Measurements from ENCODE around the gene UTP14A.
"Not testable (repeated sequence)": the region's sequence is repeated elsewhere in the genome, so short reads cannot be mapped to it uniquely, and the experiment has no call there.

UTP14A gene, protein sequence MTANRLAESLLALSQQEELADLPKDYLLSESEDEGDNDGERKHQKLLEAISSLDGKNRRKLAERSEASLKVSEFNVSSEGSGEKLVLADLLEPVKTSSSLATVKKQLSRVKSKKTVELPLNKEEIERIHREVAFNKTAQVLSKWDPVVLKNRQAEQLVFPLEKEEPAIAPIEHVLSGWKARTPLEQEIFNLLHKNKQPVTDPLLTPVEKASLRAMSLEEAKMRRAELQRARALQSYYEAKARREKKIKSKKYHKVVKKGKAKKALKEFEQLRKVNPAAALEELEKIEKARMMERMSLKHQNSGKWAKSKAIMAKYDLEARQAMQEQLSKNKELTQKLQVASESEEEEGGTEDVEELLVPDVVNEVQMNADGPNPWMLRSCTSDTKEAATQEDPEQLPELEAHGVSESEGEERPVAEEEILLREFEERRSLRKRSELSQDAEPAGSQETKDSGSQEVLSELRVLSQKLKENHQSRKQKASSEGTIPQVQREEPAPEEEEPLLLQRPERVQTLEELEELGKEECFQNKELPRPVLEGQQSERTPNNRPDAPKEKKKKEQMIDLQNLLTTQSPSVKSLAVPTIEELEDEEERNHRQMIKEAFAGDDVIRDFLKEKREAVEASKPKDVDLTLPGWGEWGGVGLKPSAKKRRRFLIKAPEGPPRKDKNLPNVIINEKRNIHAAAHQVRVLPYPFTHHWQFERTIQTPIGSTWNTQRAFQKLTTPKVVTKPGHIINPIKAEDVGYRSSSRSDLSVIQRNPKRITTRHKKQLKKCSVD

DNA sequence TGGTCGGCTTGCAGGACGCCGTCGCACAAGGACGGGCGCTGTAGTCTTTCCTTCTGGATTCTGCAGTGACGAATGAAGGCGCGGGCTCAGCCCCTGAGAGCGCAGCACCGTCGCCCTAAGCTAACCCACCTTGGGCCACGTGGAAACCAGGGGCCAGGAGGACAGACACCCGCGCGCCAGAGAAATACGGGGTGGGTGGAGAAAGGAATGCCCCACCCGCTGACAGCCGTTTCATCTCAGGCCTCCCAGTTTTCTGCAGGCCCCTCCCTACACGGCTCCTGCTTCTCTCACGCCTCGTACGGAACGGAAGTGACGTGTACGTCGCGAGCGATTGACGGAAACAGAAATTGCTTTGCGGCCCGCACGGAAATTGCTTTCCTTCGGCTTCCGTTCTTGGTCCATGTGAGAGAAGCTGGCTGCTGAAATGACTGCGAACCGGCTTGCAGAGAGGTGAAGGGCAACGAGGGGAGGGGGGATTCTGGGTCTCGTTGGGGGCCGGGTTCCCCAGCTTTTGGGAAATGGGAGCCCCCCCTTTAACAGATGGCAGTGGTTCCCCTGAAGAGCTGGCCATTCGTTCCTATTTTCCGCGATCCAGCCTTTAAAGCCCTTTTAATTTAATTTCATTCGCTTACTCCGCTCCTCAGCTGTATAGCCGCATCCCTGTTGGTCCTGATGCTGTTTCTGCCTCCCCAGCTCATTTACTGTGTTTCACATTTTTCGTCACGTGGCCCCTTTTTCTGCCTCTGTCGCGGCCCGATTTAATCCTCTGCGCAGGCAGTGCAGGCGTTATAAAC lies at the start of gene UTP14A:
TSS of gene UTP14A (plus strand) at position 378 of the 794 bp plus-strand sequence. CDS start at position 425, 47 bp downstream.
- peak; percentile 39 for DNase-seq (ENCODE audit: low read depth, low spot score)
- H3K27ac ChIP-seq: peak within 1 kb of the TSS; percentile 41

GRCh38 chrX:129859134-129859533 lies 46.8 kb upstream of the UTP14A start:
- H3K27ac ChIP-seq; DNase-seq (ENCODE audit: low read depth, low spot score): not testable (repeated sequence)

GRCh38 chrX:129866321-129866720 lies 39.6 kb upstream of the UTP14A start:
- not testable (repeated sequence) for DNase-seq (ENCODE audit: low read depth, low spot score); H3K27ac ChIP-seq

DNA sequence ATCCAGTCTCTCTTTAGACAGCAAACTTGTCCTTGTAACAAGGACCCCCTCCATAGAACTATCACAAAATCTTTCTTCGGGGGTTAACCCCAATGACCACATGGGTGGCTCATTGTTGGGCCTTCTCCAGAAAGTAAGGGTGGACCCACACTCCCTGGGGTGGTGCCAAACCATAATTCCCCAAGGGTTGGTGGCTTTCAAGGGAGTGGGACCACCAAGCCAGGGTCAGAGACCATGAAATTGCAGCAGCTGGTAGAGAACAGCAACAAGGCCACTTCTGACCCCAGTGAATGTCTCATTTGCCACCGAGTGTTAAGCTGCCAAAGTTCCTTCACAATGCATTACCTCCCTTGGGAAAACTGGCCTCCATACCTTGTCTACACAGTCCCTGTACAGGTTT lies 33.4 kb upstream of the UTP14A start:
- H3K27ac ChIP-seq: no peak overlapping the region
- no peak for DNase-seq (ENCODE audit: low read depth, low spot score)

- no peak overlapping the region for H3K27ac ChIP-seq
- DNase-seq (ENCODE audit: low read depth, low spot score): peak; percentile 0
Measured at GRCh38 chrX:129875669-129876068, 30.3 kb upstream of the UTP14A start.

- peak; percentile 6 for DNase-seq (ENCODE audit: low read depth, low spot score)
Measured at GRCh38 chrX:129876771-129877305, 29.1 kb upstream of the UTP14A start.

GRCh38 chrX:129877401-129877800 lies 28.6 kb upstream of the UTP14A start:
- DNase-seq (ENCODE audit: low read depth, low spot score): no peak
- peak overlapping the region; percentile 2 for H3K27ac ChIP-seq

More at GRCh38 chrX:129876771-129877305, 29.1 kb upstream of the UTP14A start:
- peak overlapping the region; percentile 2 for H3K27ac ChIP-seq

- DNase-seq (ENCODE audit: low read depth, low spot score): no peak
- H3K27ac ChIP-seq: no peak overlapping the region
Measured at GRCh38 chrX:129900054-129900453, 5.9 kb upstream of the UTP14A start.

GRCh38 chrX:129908636-129909035 lies 2.7 kb downstream of the UTP14A start:
- DNase-seq (ENCODE audit: low read depth, low spot score): no peak
- no peak overlapping the region for H3K27ac ChIP-seq

- DNase-seq (ENCODE audit: low read depth, low spot score): no peak
- H3K27ac ChIP-seq: peak overlapping the region; percentile 5
Measured at GRCh38 chrX:129925305-129926092, 19.5 kb downstream of the UTP14A start.

DNA sequence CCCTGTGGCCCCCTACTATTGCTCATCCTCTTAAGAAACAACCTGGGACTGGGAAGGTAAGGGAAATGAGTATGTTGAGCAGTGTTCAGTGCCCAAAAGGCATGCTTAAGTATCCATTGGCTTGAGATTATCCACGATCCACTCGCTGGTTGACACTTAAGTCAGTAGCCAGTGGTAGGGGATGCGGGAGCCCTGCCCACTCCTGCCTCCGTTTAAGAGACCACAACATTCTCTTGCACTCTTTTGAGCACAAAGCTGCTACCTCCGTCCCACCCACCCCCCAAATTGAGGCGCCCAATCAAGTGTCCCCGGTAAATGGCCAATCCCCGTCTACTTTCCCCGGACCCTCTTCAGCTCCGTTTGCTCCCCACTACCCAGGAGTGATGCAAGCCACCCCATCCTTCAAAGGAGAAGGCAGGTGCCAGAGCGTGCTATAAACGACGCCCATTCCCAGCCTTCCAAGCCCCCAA lies 25.0 kb downstream of the UTP14A start:
- H3K27ac ChIP-seq: peak overlapping the region; percentile 62

GRCh38 chrX:129931411-129932015 lies 25.5 kb downstream of the UTP14A start:
- H3K27ac ChIP-seq: peak overlapping the region; percentile 62
- DNase-seq (ENCODE audit: low read depth, low spot score): no peak

More for the DNA sequence above, 25.0 kb downstream of the UTP14A start:
- no peak for DNase-seq (ENCODE audit: low read depth, low spot score)

- H3K27ac ChIP-seq: peak overlapping the region; percentile 62
- DNase-seq (ENCODE audit: low read depth, low spot score): no peak
Measured at GRCh38 chrX:129932016-129932820, 26.3 kb downstream of the UTP14A start.

GRCh38 chrX:129932821-129933321 lies 26.9 kb downstream of the UTP14A start:
- no peak for DNase-seq (ENCODE audit: low read depth, low spot score)
- no peak overlapping the region for H3K27ac ChIP-seq

DNA sequence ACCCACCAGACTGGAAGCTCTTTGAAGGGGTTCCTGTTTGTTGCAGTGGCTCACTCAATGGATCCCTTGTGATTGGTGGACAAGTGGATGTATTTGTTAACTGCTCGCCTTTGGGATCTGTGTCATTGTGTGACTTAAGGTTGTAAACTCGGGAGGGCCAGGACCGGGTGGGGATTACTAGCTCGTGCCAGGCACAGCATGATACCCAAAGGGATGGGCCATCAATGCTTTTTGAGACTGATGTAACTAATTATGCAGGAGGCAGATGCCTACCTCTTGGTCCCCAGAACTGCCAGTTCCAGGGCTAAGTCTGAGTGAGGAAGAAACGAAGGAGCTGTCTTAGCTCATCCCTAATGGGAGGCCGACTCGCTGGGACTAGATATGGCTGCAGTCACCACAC lies 27.7 kb downstream of the UTP14A start:
- no peak for DNase-seq (ENCODE audit: low read depth, low spot score)
- H3K27ac ChIP-seq: no peak overlapping the region

GRCh38 chrX:129934461-129934860 lies 28.5 kb downstream of the UTP14A start:
- DNase-seq (ENCODE audit: low read depth, low spot score): no peak
- no peak overlapping the region for H3K27ac ChIP-seq

GRCh38 chrX:129934952-129935351 lies 29.0 kb downstream of the UTP14A start:
- no peak for DNase-seq (ENCODE audit: low read depth, low spot score)
- H3K27ac ChIP-seq: no peak overlapping the region

GRCh38 chrX:129938081-129938480 lies 32.1 kb downstream of the UTP14A start:
- DNase-seq (ENCODE audit: low read depth, low spot score): no peak
- H3K27ac ChIP-seq: no peak overlapping the region
